ENCODE data around the gene EVI5.
A peak's percentile ranks its signal among the peaks of the same experiment; 100 is the strongest.
"Not testable (repeated sequence)": the region's sequence is repeated elsewhere in the genome, so short reads cannot be mapped to it uniquely, and the experiment has no call there.

EVI5 gene

DNA sequence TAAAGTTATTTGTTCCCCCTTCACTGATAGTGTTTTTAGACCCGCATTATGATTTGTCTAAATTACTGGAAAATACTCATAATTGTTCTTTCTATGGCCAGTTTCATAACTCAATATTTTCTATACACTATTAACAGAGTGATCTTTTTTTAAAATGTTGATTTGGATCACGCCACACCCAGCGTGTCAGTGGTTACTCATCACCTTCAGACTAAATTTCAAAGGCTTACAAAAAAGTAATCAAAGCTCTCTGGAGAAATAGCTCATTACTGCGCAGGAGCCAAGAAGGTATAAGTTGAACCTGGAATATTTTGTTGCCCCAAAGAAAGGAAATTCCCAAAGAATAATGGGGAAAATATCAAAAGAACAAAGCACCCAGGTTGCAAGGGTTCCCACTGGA lies 104.9 kb downstream of the EVI5 start:
- DNase-seq = no peak

DNA sequence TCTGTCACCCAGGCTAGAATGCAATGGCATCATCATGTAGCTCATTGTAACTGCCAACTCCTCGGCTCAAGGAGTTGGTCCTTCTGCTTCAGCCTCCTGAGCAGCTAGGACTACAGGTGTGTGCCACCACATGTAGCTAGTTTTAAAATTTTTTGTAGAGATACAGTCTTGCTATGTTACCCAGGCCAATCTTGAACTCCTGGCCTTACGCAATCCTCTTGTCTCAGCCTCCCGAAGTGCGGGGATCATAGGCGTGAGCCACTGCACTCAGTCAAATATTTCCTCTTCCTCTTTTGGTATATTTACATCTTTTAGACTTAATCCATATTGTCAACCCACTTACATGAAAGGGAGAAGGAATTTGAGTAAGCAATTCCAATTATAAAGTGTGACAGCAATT lies 121.1 kb downstream of the EVI5 start:
- DNase-seq = no peak

DNA sequence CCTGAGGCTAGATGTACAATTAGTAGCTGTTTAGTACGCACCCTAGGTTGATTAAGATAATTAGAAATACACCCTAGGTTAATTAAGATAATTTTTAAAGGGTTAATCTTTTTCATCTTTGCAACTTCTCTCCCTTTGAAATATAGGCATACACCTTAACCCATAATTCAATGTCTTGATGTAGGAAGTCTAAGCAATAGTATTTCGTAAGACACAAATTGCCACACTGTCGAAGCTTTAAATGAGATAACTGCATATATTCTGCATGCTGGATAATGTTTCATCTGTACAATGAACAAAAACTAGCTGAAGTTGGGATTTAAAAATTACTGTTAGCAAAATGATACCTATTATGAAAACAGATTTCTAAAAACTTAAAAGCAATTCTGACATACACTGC lies 122.9 kb downstream of the EVI5 start:
- DNase-seq = no peak

DNA sequence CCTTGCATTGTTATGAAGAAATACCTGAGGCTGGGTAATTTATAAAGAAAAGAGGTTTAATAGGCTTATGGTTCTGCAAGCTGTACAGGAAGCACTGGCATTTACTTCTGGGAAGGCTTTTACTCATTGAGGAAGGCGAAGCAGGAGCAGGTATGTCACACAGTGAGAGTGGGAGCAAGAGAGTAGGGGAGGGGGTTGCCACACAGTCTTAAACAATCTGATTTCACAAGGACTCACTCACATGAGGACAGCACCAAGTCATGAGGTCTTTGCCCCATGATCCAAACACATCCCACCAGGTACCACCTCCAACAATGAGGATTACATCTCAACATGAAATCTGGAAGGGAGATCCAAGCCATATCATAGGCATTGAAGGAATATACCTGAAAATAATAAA lies 127.2 kb downstream of the EVI5 start:
- DNase-seq = no peak

DNA sequence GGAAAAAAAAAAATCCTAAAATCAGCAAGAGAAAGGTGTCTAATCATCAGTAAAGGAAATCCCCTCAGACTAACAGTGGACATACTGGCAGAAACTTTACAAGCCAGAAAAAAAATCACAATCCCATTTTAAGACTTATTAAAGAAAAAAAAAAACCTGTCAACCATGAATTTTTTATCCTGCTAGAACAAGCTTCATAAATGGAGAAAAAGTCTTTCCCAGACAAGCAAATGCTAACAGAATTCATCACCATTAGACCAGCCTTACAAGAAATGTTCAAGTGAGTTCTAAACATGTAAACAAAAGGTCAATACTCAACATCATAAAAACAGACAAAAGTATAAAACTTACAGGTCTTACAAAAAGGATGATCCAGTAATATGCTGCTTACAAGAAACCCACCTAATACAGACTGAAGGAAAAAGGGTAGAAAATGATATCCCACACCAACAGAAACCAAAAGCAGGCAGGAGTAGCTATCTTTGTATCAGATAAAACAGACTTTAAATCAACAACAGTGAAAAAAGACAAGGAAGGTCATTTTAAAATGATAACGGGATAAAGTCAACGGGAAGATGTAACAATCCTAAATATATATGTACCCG lies 129.6 kb downstream of the EVI5 start:
- no peak for DNase-seq

DNA sequence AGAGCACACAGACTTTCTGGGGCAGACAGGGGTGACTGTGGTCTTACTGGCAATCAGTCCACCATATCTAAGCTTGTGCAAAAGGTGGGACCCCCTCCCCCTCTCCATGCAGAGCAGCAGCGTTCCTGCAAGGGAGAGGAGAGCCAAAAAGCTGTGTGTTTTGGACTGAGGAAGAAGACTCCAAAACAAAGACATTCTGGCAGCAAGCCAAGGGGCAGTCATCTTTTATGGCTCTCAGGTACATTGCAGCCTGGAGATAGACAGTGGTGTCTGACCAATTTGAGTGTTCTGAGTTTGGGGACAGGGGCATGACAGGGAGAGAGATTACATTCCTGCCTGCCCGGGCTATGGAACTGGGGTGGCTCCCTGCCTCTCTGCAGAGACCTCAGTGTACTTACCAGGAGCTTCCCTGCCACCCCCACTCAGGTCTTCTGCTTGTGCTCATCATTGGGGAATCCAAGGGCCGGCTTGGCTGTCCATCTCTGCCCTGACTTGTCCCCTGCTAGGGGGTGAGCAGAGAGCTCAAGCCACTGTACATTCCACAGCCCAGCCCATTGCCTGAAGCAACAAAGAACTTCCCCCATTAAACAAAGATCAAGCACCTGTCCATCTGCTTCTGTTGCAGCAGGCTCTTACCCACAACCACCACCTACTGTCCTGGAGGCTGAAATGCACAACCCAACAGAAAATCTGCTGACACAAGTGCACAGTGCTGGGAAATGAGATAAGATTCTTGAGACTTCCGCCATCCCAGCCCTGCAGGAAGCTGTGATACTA lies 131.1 kb downstream of the EVI5 start:
- no peak for DNase-seq

DNA sequence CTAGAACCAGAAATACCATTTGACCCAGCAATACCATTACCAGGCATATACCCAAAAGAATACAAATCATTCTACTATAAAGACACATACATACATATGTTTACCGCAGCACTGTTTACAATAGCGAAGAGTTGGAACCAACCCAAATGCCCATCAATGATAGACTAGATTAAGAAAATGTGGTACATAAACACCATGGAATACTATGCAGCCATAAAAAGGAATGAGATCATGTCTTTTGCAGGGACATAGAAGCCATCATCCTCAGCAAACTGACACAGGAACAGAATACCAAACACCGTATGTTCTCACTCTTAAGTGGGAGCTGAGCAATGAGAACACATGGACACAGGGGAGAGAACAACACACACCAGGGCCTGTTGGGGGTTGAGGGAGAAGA lies 144.2 kb downstream of the EVI5 start:
- DNase-seq = not testable (repeated sequence)

DNA sequence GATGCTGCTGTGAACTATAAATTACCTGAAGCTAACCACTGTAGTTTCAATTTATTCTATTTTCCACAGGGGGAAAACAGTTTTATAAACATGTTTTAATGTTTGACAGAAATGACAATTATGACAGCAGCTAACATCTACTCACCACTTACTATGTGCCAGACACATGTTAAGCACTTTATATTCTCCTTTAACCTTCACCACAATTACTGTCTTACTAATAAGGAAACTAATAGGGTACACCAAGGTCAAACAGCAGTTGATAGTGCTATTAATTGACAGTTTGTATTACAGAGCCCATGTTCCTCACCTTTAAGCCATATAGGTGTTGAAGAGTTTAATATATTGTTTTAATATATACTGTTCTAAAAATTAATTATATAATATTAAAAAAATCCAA lies 146.4 kb downstream of the EVI5 start:
- DNase-seq = no peak

DNA sequence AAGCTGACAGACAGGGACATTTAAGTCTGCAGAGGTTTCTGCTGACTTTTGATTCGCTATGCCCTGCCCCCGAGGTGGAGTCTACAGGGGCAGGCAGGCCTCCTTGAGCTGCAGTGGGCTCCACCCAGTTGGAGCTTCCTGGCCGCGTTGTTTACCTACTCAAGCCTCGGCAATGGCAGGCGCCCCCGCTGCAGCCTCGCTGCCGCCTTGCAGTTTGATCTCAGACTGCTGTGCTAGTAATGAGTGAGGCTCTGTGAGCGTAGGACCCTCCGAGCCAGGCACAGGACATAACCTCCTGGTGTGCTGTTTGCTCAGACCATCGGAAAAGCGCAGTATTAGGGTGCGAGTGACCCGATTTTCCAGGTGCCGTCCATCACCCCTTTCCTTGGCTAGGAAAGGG lies 149.7 kb downstream of the EVI5 start:
- DNase-seq = not testable (repeated sequence)

DNA sequence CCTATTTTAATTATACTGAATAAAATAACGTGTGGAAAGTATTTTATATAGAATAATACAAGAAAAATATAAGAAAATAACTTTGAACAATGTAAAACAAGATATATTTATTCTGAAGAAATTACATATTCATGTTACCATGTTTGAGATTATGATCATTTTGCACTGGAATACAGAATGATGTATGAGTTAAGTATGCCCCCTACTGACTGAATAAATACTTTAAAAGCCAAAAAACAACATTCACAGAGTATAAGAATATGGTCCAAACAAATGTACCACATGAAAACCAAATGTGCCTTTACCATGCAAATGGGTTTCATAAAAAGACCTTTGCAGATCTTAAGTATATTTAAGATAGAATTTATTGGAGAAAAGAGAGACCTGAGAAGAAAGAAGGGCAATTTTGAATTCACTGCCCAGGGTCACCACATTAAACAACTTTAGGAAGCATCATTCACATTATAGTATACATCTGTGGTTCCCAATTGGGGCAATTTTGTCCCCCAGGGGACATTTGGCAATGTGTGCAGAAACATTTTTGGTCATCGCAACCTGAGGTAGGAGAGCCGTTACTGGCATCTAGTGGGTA lies 161.6 kb downstream of the EVI5 start:
- peak in 2 of 6 experiments; percentile 35 to 39 for DNase-seq

DNA sequence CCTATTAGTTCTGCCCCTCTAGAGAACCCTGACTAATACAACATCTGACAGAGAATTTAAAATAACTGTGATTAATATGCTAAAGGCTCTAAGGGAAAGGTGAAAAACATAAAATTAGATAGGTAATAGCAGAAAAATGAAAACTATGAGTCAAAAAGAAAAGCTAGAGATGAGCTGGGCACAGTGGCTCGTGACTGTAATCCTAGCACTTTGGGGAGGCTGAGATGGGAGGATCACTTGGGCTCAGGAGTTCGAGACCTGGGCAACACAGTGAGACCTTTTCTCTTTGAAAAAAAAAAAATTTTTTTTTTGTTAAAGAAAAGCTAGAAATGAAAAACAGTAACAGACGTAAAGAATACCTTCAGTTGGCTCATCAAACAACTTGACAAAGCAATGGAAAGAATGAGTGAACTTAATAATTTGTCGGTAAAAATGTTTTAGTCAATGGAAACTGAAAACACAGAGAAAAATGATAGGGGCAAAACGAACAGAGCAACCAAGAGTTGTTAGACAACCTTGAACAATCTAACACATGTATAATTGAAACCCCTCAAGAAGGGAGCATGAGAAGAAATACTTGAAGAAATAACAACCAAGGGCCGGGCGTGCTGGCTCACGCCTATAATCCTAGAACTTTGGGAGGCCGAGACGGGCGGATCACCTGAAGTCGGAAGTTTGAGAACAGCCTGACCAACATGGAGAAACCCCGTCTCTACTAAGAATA lies 165.3 kb downstream of the EVI5 start:
- DNase-seq = no peak

DNA sequence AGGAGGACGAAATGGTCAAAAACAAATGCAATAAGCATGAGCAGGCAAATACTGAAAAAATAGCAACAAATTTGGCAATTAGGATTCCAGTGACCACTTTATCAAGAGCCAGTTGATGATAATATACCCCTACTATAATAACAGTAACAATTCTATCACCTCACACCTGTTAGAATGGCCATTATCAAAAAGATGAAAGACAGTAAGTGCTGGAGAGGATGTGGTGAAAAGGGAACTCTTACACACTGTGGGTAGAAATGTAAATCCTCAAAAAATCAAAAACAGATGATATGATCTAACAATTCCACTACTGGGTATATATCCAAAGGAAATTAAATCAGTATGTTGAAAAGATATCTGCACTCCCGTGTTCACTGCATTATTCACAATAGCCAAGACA lies 183.9 kb downstream of the EVI5 start:
- DNase-seq = no peak

DNA sequence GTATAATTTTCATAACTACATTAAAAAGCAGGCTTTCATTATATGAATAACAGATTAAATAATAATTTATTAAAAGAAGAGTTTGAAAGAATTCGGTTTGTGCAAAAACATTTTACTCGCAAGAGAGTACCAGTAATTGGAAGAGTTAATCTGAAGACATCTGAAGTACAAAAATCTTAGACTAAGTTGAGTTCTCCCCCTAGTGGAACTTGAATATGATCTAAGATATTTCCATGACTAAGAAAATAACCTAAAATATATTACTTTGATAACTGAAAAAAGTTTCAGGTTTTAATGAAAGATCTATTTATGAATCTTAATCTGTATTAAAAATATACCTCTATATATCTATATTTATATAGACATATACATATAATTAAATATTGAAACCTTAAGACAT lies 185.7 kb downstream of the EVI5 start:
- peak in 3 of 6 experiments; percentile 21 to 58 (median 47) for DNase-seq

DNA sequence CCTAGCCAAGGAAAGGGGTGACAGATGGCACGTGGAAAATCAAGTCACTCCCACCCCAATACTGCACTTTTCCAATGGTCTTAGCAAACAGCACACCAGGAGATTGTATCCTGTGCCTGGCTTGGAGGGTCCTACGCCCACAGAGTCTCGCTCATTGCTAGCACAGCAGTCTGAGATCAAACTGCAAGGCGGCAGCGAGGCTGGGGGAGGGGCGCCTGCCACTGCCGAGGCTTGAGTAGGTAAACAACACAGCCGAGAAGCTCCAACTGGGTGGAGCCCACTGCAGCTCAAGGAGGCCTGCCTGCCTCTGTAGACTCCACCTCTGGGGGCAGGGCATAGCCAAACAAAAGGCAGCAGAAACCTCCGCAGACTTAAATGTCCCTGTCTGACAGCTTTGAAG lies 195.5 kb downstream of the EVI5 start:
- not testable (repeated sequence) for DNase-seq

DNA sequence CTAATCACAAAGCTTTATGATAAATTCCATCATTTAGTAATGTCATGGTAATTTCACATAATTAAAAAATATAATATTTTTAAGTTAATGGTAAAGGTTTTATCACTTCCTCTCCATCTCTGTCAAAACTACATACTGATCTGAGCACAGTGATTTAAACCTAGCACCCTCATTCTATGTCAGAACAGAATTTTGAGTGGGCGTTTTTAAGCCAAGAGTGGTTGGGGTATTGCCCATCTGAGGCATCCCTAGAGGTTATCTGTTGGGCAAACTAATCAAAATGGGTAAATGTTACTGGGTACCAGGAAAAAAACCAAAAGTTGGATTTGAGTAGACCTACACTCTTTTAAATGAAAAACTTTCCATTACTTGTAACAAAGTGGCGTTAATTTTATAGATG lies 197.5 kb downstream of the EVI5 start:
- DNase-seq = no peak

DNA sequence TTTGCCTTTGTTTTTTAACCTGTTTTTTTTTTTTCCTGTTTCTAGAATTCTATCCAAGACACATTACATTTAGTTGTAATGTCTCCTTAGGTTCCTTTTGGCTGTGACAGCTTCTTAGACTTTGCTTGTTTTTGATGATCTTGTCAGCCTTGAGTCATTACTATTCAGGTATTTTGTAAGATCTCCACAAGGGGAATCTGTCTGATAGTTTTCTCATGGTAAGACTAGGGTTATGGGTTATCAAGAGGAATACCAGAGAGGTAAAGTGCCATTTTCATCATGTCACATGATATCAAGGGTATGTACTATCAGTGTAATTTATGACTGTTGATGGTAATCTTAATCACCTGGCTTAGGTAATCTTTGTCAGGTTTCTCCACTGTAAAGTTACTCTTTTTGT lies 199.1 kb downstream of the EVI5 start:
- DNase-seq = no peak

DNA sequence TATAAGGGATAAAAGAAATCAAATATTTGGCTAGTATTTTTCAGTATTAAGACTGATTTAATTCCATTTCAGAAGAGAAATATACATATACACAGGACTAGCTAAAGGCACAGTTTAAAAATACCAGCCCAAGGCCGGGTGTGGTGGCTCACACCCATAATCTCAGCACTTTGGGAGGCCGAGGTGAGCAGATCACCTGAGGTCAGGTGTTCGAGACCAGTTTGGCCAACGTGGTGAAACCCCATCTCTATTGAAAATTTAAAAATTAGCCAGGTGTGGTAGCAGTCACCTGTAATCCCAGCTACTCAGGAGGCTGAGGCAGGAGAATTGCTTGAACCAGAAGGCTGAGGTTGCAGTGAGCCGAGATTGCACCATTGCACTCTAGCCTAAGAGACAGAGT lies 200.1 kb downstream of the EVI5 start:
- not testable (repeated sequence) for DNase-seq

DNA sequence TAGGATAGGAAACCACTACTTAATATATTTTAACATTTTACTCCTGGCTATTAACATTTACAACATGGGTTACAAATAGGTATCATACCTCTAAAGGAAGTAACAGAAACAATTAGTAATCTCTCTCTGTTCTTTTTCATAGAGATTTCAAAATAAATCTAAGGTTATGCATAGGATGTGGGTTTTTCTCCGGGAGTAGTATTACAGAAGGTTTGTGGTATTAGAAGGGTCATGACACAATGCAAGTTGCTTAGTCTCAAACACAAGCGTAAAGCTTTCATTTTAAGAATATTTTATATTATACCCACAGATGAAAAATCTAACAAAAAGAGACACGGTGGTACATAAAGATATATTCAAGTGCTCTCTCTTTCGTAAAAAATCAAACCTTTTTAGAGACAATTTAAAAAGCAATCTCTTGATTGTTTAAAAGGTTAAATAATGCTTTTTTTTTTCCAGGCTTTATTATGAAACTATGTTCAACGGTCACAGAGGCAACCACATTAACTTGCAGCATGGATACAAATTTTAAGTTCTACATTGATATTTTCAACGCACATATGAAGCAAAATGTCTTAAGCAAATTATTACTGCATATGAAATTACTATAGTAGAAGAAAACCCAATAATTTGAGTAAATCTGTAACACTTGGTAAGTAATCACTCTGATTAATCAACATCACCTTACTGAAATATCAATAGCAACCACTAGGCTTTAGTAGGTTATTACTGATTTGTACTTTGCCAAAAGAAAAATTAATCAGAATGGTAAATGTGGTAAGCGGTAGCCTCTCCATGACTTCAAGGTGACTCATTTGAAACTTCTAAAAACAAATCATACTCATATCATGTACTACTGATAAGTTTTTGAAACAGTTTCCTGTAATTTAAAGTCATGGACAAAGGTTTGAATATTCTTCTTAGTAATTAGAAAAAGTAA lies 200.8 kb downstream of the EVI5 start:
- DNase-seq = peak in 3 of 6 experiments; percentile 72 to 78 (median 72)

DNA sequence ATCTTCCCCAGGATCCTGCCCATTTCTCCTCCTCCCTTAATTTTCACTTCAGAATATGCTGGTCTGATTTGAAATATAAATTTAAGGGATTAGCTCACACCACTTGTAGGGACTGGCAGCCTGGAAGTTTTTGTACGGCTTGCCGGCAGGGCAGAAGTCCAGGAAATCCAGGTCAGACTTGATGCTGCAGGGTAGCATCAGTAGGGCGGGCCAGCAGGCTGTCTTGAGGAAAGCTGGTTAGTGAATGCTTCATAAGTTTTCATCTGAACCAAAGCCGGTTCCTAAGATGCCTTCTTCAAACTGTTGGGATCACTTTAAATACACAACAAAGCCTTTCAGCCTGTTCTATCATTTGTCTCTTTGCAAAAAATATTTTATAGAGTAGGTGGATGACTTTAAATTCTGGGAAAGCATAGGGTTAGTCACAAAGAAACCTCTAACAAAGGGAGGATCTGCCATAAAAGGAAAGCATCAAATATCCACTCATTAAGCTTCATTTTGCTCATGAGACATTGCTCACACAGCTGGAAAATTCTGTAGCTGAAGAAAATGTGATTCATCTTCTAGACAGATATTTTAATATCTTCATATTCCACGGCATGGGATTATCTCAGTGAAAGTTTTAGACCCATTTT lies 207.5 kb downstream of the EVI5 start:
- DNase-seq = no peak

DNA sequence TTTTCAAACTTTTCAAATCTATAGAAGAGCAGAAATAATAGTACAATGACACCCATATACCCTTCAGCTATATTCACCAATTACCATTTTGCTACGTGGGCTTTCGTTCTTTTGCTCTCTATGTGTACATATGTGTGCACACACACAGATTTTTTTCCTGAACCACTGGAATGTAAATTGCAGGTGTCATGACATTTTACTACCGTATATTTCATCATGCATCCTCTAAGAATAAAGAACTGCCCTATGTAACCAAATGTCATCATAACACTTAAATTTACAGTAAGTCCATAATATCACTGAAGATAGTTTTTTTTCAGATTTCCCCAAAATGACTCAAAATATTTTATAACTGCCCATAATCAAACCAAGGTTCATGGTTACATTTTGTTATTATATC lies 209.8 kb downstream of the EVI5 start:
- DNase-seq = no peak

DNA sequence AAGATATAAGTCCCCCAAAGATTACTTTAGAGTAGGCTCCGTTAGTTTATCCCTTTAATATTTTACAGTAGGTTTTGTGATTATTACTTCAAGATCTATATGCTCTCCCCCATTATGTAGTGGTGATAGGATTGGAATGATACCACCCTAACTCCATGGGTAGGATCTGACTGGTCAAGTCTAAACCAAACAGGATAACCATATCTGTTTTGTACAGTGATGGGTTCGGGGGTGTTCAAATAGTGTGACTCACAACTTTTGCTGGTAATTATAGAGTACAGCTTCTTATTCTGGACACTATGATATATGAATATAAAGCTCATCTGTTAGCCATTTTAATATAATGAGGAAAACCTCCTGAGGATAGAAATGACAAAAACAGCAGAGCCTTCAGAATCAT lies 212.4 kb downstream of the EVI5 start:
- DNase-seq = no peak

DNA sequence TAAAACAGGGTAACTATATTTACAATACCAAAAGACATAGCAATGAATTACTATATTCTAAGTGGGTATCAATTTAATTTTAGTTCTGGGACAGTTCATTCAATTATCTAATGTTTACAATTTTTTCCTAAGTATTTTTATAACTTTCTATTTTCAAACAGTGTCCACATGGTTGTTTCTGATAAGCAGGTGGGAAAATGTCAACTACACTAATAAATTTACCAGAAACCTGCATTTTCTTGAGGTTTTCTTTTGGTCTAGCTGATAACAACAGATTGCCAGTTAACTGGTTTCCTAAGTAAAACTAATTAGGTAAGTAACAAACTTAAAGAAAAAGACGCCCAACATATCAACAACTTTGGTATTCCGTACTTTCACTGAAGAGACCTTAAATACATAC lies 213.3 kb downstream of the EVI5 start:
- no peak for DNase-seq
